Superior temporal gyrus (tissue), 1 donor: Measurements from ENCODE around the gene ATP1B3.
"Not testable (repeated sequence)": the region's sequence is repeated elsewhere in the genome, so short reads cannot be mapped to it uniquely, and the experiment has no call there.

Experiments
- DNase-seq: peaks from one replicate; pipeline ENCODE4 v3.0.0-alpha.2; 2016; ENCODE audit errors: extremely low spot score

ATP1B3 gene

GRCh38 chr3:141945726-141946485 is 69.5 kb downstream of the ATP1B3 start:
- DNase-seq, result no peak

GRCh38 chr3:141949399-141949798 is 73.0 kb downstream of the ATP1B3 start:
- no peak for DNase-seq

GRCh38 chr3:141949972-141950371 is 73.5 kb downstream of the ATP1B3 start:
- no peak for DNase-seq

DNA sequence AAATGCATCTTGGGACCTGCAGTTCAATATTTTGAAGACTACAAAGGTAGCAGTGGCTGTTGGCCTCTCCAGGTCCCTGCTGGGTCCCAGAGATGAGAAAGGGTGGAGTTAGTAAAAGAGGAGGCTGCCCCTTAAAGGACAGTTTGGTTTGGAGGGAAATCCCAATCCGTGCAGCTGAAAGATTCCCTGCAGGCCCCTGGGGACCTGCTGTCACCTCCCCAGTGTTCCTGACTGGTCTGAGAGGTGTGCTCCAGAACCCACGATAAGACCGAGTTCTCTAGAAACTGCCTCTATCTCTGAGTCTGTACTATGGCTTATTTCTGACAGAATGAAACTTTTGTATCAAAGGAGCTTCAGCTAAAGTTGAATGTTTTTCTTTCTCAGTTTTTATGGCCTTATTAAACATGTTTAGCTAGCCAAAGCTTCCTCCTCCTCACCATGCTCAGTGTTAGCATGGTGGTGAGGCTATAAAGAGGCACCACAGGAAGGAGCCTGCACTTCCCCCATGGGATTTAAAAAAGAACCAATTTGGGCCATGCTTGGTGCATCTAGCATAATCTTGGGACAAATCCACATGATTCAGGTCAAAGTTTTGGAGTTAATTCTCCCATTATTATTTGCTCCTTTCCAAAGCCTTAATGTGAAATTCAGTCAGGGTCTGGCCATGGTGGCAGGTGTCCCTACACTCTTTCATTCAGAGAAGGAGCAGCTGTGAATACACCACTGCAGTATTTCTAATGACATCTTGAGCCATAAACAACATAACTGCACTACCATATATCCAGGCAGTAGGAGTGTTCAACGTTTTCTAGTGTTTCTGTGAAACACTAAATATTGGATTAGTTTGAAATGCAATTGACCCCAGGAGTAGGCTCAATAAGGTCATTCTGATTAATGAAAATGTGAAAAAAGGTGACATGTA is 74.4 kb downstream of the ATP1B3 start:
- no peak for DNase-seq

DNA sequence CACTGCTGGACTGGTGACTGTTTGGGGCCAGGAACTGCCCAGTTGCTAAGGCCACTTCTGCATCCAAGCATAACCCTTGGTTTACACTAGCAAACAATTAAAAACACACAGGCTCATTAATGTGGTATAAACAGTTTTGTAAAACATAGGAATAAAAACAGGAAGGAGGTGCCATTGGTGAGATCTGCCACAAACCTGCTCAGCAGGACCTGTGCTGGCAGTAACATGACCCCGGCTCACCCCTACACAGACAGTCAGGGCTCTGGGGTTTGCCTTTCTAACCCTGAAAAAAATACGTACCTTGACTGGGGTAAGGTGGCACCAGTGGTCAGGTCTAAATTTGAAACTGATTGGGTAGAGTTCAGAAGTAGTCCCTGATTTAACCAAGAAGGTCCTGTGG is 76.2 kb downstream of the ATP1B3 start:
- DNase-seq, result no peak

DNA sequence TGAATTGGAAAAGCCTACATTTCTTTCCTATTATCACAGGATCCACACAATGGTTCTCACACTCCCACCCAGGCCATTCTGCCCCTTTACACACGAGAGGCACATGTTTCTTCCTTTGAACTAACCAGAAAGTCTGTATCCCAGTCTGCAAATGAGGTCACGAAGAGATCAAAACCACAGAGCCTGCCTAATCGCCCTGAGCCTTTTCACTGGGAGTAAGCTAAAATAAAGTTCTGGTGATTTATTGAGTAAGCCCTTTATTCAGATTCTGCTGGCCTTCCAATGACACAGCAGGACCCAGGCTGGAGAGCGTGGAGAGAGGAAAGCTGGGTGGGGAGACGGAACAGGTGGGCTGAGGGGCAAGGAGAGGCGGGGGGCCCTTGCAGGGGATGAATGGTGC is 78.7 kb downstream of the ATP1B3 start:
- DNase-seq, result no peak

- no peak for DNase-seq
These were observed 83.4 kb downstream of the ATP1B3 start for GRCh38 chr3:141959589-141960554.

GRCh38 chr3:141960731-141961130 is 84.3 kb downstream of the ATP1B3 start:
- no peak for DNase-seq

GRCh38 chr3:141963301-141963700 is 86.9 kb downstream of the ATP1B3 start:
- no peak for DNase-seq

DNA sequence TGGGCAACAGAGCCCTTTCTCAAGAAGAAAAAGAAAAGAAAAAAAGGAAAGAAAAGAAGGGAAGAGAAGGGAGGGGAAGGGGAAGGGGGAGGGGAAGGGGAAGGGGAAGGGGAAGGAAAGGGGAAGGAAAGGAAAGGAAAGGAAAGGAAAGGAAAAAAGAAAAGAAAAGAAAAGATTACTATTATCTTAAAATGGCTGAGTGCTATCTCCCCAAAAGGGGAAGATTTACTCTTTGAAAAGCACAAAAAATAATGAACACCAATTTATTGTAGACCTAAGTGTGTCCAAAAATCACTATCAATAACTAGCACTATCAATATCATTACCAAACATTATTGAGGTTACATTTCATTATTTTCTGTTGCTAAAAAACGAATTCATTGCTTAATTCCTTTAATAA is 89.0 kb downstream of the ATP1B3 start:
- DNase-seq, result no peak

GRCh38 chr3:141969711-141970110 is 93.3 kb downstream of the ATP1B3 start:
- no peak for DNase-seq

DNA sequence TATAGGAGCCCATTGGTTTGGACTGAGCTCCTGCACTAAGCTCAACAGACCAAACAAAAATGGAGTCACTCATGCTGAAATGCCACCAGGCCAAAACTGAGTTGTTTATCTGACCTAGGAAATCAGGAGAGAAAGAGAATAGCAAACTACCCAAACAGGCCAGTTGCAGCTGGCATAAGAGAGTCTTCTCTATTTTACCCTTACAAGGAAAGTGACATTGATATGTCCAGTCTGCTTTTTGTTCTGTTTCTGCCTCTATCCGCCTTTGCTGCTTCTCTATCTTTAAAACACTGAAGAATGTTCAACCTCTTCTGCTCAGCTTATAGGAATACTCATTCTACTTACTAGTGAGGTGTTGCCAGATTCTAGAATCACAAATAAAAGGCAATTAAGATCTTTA is 95.1 kb downstream of the ATP1B3 start:
- no peak for DNase-seq

DNA sequence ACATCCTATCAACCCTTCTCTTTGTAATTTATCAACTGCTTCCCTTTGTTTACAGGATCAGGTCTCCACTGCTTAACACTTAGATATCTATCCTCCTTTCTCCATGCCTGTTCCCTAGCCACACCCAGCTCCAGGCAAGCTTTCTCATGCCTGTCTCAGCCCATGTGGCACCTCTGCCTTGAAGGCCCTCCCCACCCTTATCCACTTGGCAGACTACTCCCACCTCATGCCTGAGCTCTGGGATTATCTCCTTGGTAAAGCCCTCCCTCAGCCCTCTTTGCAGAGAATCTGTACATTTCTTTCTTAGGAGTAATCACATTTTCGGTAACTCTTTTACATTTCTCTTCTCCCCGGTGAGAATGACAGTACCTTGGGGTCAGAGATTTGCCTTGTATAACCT is 96.0 kb downstream of the ATP1B3 start:
- no peak for DNase-seq

- DNase-seq, result not testable (repeated sequence)
These were observed 98.3 kb downstream of the ATP1B3 start for GRCh38 chr3:141974777-141975176.
